ENCODE measurements around the gene HPS6. TPM values are rescaled to one million over a fixed set of nuclear protein-coding genes. Genes with fewer than 3 reads are reported as not detected.

HPS6 gene
- 5.6 and 7.6 TPM in 2 replicates for polyA plus RNA-seq (2011; rRNA removed)
- polyA plus RNA-seq (2012; cell fraction: cytosol; rRNA removed): 6.6 and 10.0 TPM in 2 replicates
- polyA plus RNA-seq (2012; cell fraction: nucleus; rRNA removed): 11.4 and 12.5 TPM in 2 replicates
- 13.0 to 16.7 TPM (median 15.3 TPM) in 3 replicates for polyA plus RNA-seq (2017; fragmentation: RNase III; extraction: RNeasy Plus Mini Kit Qiagen cat#74134 plus additional on column Dnase treatment)
- polyA minus RNA-seq (2011; rRNA and poly(A)+ RNA removed): 12.1 and 15.2 TPM in 2 replicates

DNA sequence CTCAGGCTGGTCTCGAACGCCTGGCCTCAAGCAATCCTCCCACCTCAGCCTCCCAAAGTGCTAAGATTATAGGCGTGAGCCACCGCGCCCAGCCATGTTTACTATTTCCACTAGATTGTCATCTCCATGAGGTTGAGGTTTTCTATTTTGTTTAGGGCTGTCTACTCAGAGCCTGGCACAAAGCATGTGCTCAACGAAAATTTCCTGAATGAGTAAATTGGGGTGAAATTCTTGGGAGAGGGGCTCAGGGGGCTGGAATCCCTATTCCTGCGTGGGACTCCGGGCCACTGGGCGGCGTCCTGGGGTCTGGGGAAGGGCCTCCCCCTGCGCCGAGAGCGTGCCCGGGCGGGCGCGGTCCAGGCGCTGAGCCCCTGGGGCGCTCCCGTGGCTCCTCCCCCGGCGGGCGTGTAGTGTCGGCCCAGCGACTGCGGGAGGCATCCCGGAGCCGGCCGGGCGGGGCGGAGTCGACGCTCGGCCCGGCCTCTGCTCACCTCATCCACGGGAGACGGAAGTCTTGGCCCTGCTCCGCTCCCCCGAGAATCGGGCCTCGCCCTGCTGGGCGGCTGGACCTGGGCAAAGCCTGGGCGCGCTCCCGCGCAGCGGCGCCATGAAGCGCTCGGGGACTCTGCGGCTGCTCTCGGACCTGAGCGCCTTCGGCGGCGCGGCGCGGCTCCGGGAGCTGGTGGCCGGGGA, at the start of gene HPS6:
Gene HPS6 (plus strand): TSS at position 482 of the 693 bp plus-strand sequence. CDS start 126 bp downstream, at position 608.
- ChIA-PET POLR2A (interaction anchor here (1.0 to 2.1 kb wide), 2 partner anchors 10 to 13 kb away, joined by 3 to 9 read pairs; partner anchors contain the start of gene ARMH3), CTCF (interaction anchor here (0.7 to 2.0 kb wide), 5 partner anchors 9 to 55 kb away, joined by 3 to 8 read pairs (median 4); partner anchors contain the start of gene ARMH3)
- DNase-seq (ENCODE audit: low read depth in 1 of 2, low spot score in 1 of 2) (peak; percentile 89 to 90), ATAC-seq (peak; percentile 92 to 98), FAIRE-seq (no peak)
- TF ChIP-seq TFCP2L1 (CRISPR knock-in tag; IDR thresholded peaks at IDR 0.05) (no peak; the same call in 1 of the 2 replicates), RAD21 (conservative IDR thresholded peaks at IDR 0.05 in 1 of 2, IDR thresholded peaks at IDR 0.05 in 1 of 2) (peak in 1 of 2 experiments; percentile 18; a peak in 1 of 5 replicates), SMC3 (IDR thresholded peaks at IDR 0.05) (peak; percentile 32; the same call in 1 of the 3 replicates), CHD2 (IDR thresholded peaks at IDR 0.05; ENCODE audit: low read length, partially characterized antibody) (peak; percentile 23), EHMT2 (IDR thresholded peaks at IDR 0.05; ENCODE audit: low read depth) (no peak), TP53 (CRISPR knock-in tag; IDR thresholded peaks at IDR 0.05) (0 out of 2 replicates have a peak, but pooled peaks have one; percentile 47), KDM5A (IDR thresholded peaks at IDR 0.05) (peak; percentile 41; the same call in 1 of the 2 replicates), KDM1A (IDR thresholded peaks at IDR 0.05; ENCODE audit: low read depth) (peak; percentile 88), ZC3H11A (IDR thresholded peaks at IDR 0.05) (no peak), RFX5 (IDR thresholded peaks at IDR 0.05) (no peak), MYC (IDR thresholded peaks at IDR 0.05; ENCODE audit: borderline replicate concordance, low read length) (peak; percentile 69; the same call in 1 of the 2 replicates), RCOR1 (IDR thresholded peaks at IDR 0.05; ENCODE audit: low read depth, low read length) (0 out of 2 replicates have a peak, but pooled peaks have one; percentile 24), CHD4 (IDR thresholded peaks at IDR 0.05; ENCODE audit: borderline replicate concordance) (peak; percentile 98), JUN (IDR thresholded peaks at IDR 0.05) (peak in 1 of 2 experiments; percentile 58; a peak in 2 of 5 replicates), PHF8 (IDR thresholded peaks at IDR 0.05; ENCODE audit: borderline replicate concordance, low read depth) (peak; percentile 94; the same call in 1 of the 2 replicates), POLR2A (IDR thresholded peaks at IDR 0.05; ENCODE audit: low read length) (peak; percentile 71), HDAC2 (IDR thresholded peaks at IDR 0.05) (0 out of 2 replicates have a peak, but pooled peaks have one; percentile 28), MAZ (IDR thresholded peaks at IDR 0.05; ENCODE audit: borderline replicate concordance, low read depth, low read length) (no peak)
- TF ChIP-seq, protein P1, sequence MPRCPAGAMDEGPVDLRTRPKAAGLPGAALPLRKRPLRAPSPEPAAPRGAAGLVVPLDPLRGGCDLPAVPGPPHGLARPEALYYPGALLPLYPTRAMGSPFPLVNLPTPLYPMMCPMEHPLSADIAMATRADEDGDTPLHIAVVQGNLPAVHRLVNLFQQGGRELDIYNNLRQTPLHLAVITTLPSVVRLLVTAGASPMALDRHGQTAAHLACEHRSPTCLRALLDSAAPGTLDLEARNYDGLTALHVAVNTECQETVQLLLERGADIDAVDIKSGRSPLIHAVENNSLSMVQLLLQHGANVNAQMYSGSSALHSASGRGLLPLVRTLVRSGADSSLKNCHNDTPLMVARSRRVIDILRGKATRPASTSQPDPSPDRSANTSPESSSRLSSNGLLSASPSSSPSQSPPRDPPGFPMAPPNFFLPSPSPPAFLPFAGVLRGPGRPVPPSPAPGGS (IDR thresholded peaks at IDR 0.05): peak; percentile 70; the same call in 2 of the 3 replicates
- TF ChIP-seq, protein P2, sequence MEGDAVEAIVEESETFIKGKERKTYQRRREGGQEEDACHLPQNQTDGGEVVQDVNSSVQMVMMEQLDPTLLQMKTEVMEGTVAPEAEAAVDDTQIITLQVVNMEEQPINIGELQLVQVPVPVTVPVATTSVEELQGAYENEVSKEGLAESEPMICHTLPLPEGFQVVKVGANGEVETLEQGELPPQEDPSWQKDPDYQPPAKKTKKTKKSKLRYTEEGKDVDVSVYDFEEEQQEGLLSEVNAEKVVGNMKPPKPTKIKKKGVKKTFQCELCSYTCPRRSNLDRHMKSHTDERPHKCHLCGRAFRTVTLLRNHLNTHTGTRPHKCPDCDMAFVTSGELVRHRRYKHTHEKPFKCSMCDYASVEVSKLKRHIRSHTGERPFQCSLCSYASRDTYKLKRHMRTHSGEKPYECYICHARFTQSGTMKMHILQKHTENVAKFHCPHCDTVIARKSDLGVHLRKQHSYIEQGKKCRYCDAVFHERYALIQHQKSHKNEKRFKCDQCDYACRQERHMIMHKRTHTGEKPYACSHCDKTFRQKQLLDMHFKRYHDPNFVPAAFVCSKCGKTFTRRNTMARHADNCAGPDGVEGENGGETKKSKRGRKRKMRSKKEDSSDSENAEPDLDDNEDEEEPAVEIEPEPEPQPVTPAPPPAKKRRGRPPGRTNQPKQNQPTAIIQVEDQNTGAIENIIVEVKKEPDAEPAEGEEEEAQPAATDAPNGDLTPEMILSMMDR (IDR thresholded peaks at IDR 0.05): peak; percentile 45
- TF ChIP-seq, protein P3, sequence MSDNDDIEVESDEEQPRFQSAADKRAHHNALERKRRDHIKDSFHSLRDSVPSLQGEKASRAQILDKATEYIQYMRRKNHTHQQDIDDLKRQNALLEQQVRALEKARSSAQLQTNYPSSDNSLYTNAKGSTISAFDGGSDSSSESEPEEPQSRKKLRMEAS (IDR thresholded peaks at IDR 0.05): peak; percentile 76
- TF ChIP-seq, protein P4, sequence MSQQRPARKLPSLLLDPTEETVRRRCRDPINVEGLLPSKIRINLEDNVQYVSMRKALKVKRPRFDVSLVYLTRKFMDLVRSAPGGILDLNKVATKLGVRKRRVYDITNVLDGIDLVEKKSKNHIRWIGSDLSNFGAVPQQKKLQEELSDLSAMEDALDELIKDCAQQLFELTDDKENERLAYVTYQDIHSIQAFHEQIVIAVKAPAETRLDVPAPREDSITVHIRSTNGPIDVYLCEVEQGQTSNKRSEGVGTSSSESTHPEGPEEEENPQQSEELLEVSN (IDR thresholded peaks at IDR 0.05; ENCODE audit: borderline replicate concordance, low read depth): 0 out of 2 replicates have a peak, but pooled peaks have one; percentile 19
- Histone ChIP-seq H3K27ac (peak within 1 kb of the TSS; percentile 91 to 99), H3K4me1 (peaks cover 20% of the 10 kb centered on the region), H3K4me2 (peak within 1 kb of the TSS; percentile 97), H3K9me3 (no peaks in the 10 kb centered on the region), H3K4me3 (peak within 1 kb of the TSS; percentile 87)
- WGBS (ENCODE audit: missing lambda C conversion rate): 7% methylated on average over 12 of the region's 61 CpGs
